ENCODE measurements around the gene SLC15A3. TPM values are rescaled to one million over a fixed set of nuclear protein-coding genes. Genes with fewer than 3 reads are reported as not detected.

The SLC15A3 gene
- polyA plus RNA-seq, 1 of the 3 experiments (the other 2 are of a cell fraction) = not detected

- no peak overlapping the region for H3K4me2 ChIP-seq
- H3K27me3 ChIP-seq (ENCODE audit: insufficient read depth) = no peaks in the 10 kb centered on the region
- H3K4me3 ChIP-seq (ENCODE audit: low read depth in 2 of 2, low read length in 1 of 2) = no peak overlapping the region
- H3K9me2 ChIP-seq = no peaks in the 10 kb centered on the region
- peaks cover 0 to 2% of the 10 kb centered on the region in 2 experiments; a peak in 1 of 4 replicates for H3K4me1 ChIP-seq (ENCODE audit: control insufficient read depth in 1 of 2, insufficient read depth in 2 of 2, low read depth in 1 of 2, low read length in 1 of 2)
- DNase-seq = no peak
- no peaks in the 10 kb centered on the region for H3K9me3 ChIP-seq
- ChIA-PET POLR2A (no interaction called here), CTCF (interaction anchor here (0.9 to 1.8 kb wide), 2 partner anchors 104 to 252 kb away, joined by 3 to 7 read pairs; no protein-coding TSS in a partner anchor)
- no peak overlapping the region for H3K27ac ChIP-seq (ENCODE audit: low read depth in 2 of 2, low read length in 1 of 2)
- H3F3A ChIP-seq (replicated peaks; ENCODE audit: insufficient read depth) = no peaks in the 10 kb centered on the region
- H3K79me2 ChIP-seq (ENCODE audit: insufficient read depth) = no peaks in the 10 kb centered on the region
- no peak overlapping the region for H3K9ac ChIP-seq
- TF ChIP-seq IRF3 (IDR thresholded peaks at IDR 0.05; ENCODE audit: low read depth, low read length) (no peak), EZH2phosphoT487 (IDR thresholded peaks at IDR 0.05; ENCODE audit: borderline replicate concordance, low read depth) (no peak), MXI1 (IDR thresholded peaks at IDR 0.05; ENCODE audit: low read depth, low read length) (no peak), FOSL2 (IDR thresholded peaks at IDR 0.05; ENCODE audit: borderline replicate concordance, low read depth) (no peak), GATA2 (CRISPR knock-in tag; IDR thresholded peaks at IDR 0.05) (no peak), REST (IDR thresholded peaks at IDR 0.05; ENCODE audit: low read depth, low read length) (no peak), CHD2 (IDR thresholded peaks at IDR 0.05; ENCODE audit: low read length, partially characterized antibody) (no peak), SMC3 (IDR thresholded peaks at IDR 0.05; ENCODE audit: low read depth, low read length) (no peak), MAX (IDR thresholded peaks at IDR 0.05; ENCODE audit: low read depth) (no peak), MEF2A (IDR thresholded peaks at IDR 0.05; ENCODE audit: borderline replicate concordance, low read depth) (no peak), FOXJ3 (CRISPR knock-in tag; IDR thresholded peaks at IDR 0.05) (no peak), TEAD4 (IDR thresholded peaks at IDR 0.05; ENCODE audit: borderline replicate concordance, insufficient read depth) (no peak), SIN3A (IDR thresholded peaks at IDR 0.05; ENCODE audit: borderline replicate concordance, low read depth, low read length) (no peak), TCF12 (IDR thresholded peaks at IDR 0.05) (no peak), YY1 (IDR thresholded peaks at IDR 0.05; ENCODE audit: low read depth) (no peak), CTCF (IDR thresholded peaks at IDR 0.05) (no peak), PBX3 (IDR thresholded peaks at IDR 0.05) (no peak), USF1 (IDR thresholded peaks at IDR 0.05; ENCODE audit: borderline replicate concordance, low read depth) (no peak)
- H4K20me1 ChIP-seq (ENCODE audit: insufficient read depth) = no peaks in the 10 kb centered on the region
- WGBS (ENCODE audit: low lambda C conversion rate) = 87% methylated on average over 13 of the region's 21 CpGs
- H2AFZ ChIP-seq (ENCODE audit: low read depth) = no peak overlapping the region
- peaks cover 0 to 35% of the 10 kb centered on the region in 2 experiments for H3K36me3 ChIP-seq (replicated peaks in 1 of 2; ENCODE audit: control insufficient read depth in 1 of 2, insufficient read depth in 2 of 2, low read length in 1 of 2)
Measured at GRCh38 chr11:60934790-60935605, 17.0 kb downstream of the SLC15A3 start.

Data from SK-N-SH (cell line).